Liver (tissue), 9 donors: ENCODE results near the gene SEC14L5. TPM values are rescaled to one million over a fixed set of nuclear protein-coding genes. Genes with fewer than 3 reads are reported as not detected.

Experiments used
- DNase-seq: peaks from one replicate; pipeline ENCODE4 v3.0.0-alpha.2; 2017; ENCODE audit warnings: low spot score
- H3K27ac ChIP-seq, 2 donors: one replicate each; pipeline ENCODE4 v1.7.0; 2013; ENCODE audit warnings: inconsistent platforms in 2 of 2, low read length in 2 of 2, control low read depth in 1 of 2, low read depth in 1 of 2, mild to moderate bottlenecking in 1 of 2
- H3K27me3 ChIP-seq, 4 donors: one replicate each; pipeline versions ENCODE4 v1.6.1 to v1.7.0; 2013; ENCODE audit warnings: low read length in 3 of 4, inconsistent platforms in 1 of 4, mild to moderate bottlenecking in 1 of 4, moderate library complexity in 1 of 4; ENCODE audit not compliant: control insufficient read depth in 4 of 4, insufficient read depth in 4 of 4
- H3K36me3 ChIP-seq, 4 donors: one replicate each; pipeline versions ENCODE4 v1.6.1 to v1.7.0; 2013; ENCODE audit warnings: low read length in 3 of 4, mild to moderate bottlenecking in 3 of 4, low read depth in 1 of 4, moderate library complexity in 1 of 4; ENCODE audit not compliant: control insufficient read depth in 4 of 4, insufficient read depth in 3 of 4
- H3K4me1 ChIP-seq, 4 donors: one replicate each; pipeline versions ENCODE4 v1.6.1 to v1.7.0; 2013; ENCODE audit warnings: low read length in 3 of 4, mild to moderate bottlenecking in 3 of 4, moderate library complexity in 1 of 4; ENCODE audit not compliant: control insufficient read depth in 4 of 4, insufficient read depth in 4 of 4
- H3K4me3 ChIP-seq, 3 donors: one replicate each; pipeline versions ENCODE4 v1.6.1 to v1.7.0; 2013; ENCODE audit warnings: low read length in 3 of 3, control low read depth in 1 of 3, low read depth in 1 of 3, mild to moderate bottlenecking in 1 of 3
- H3K9ac ChIP-seq, 2 donors: one replicate each; pipeline ENCODE4 v1.7.0; 2013; ENCODE audit warnings: low read length in 2 of 2, mild to moderate bottlenecking in 2 of 2, moderate library complexity in 2 of 2, control low read depth in 1 of 2, low read depth in 1 of 2
- H3K9me3 ChIP-seq, 4 donors: one replicate each; pipeline versions ENCODE4 v1.6.1 to v1.7.0; 2013; ENCODE audit warnings: low read length in 3 of 4; ENCODE audit not compliant: control insufficient read depth in 4 of 4
- ATF3 ChIP-seq: IDR thresholded peaks from 2 replicates; pipeline ENCODE4 v1.6.1; 2016; ENCODE audit warnings: antibody characterized with exemption
- EGR1 ChIP-seq, 2 donors: IDR thresholded peaks; 2 replicates each; pipeline ENCODE4 v1.6.1; 2016 to 2018; ENCODE audit warnings: antibody characterized with exemption in 2 of 2, low read depth in 2 of 2
- FOXA2 ChIP-seq: IDR thresholded peaks from 2 replicates; pipeline ENCODE4 v1.6.1; 2016; ENCODE audit warnings: antibody characterized with exemption
- GABPA ChIP-seq, 2 donors: IDR thresholded peaks in 1 of 2; conservative IDR thresholded peaks in 1 of 2; 2 replicates each; pipeline ENCODE4 v1.6.1; 2016; ENCODE audit warnings: antibody characterized with exemption in 2 of 2, mild to moderate bottlenecking in 1 of 2, moderate library complexity in 1 of 2
- HNF4A ChIP-seq, 2 donors: conservative IDR thresholded peaks; 2 replicates each; pipeline ENCODE4 v1.6.1; 2016; ENCODE audit warnings: antibody characterized with exemption in 2 of 2, mild to moderate bottlenecking in 2 of 2
- HNF4G ChIP-seq: IDR thresholded peaks from 2 replicates; pipeline ENCODE4 v1.6.1; 2016; ENCODE audit warnings: antibody characterized with exemption
- JUND ChIP-seq, 2 donors: IDR thresholded peaks; 2 replicates each; pipeline ENCODE4 v1.6.1; 2016; ENCODE audit warnings: antibody characterized with exemption in 2 of 2
- RAD21 ChIP-seq, 2 donors: IDR thresholded peaks; 2 replicates each; pipeline ENCODE4 v1.6.1; 2016; ENCODE audit warnings: antibody characterized with exemption in 2 of 2, mild to moderate bottlenecking in 2 of 2
- RXRA ChIP-seq, 2 donors: IDR thresholded peaks; 2 replicates each; pipeline ENCODE4 v1.6.1; 2017 to 2018; ENCODE audit warnings: antibody characterized with exemption in 2 of 2, mild to moderate bottlenecking in 1 of 2
- SP1 ChIP-seq: IDR thresholded peaks from 2 replicates; pipeline ENCODE4 v1.6.1; 2018; ENCODE audit warnings: antibody characterized with exemption, mild to moderate bottlenecking
- TAF1 ChIP-seq: conservative IDR thresholded peaks from 2 replicates; pipeline ENCODE4 v1.6.1; 2016; ENCODE audit warnings: antibody characterized with exemption, mild to moderate bottlenecking
- ZBTB33 ChIP-seq: IDR thresholded peaks from 2 replicates; pipeline ENCODE4 v1.6.1; 2016; ENCODE audit warnings: antibody characterized with exemption
- WGBS: extraction: QIAGEN DNeasy Blood & Tissue Kit; methylation state at CpG from one replicate; pipeline ENCODE4 v1.1.7; 2013; 5-methylcytosine and 5-hydroxymethylcytosine counted together
- polyA plus RNA-seq, 2 donors: library from polyadenylated mRNA; stranded (reverse) in 1 of 2; unstranded in 1 of 2; fragments of 200-250 nt in 1 of 2; fragments of >200 nt in 1 of 2; fragmentation: Nextera tagmentation in 1 of 2; extraction: Ambion mirVana in 1 of 2; gene quantifications; one replicate each; pipeline versions ENCODE4 v1.2.1 to v1.2.3, GENCODE V29; 2013 to 2015
- total RNA-seq, 2 donors: library from RNA; depleted of rRNA; stranded (reverse); fragments of >200 nt; gene quantifications; one replicate each; pipeline ENCODE4 v1.2.3, GENCODE V29; 2014
- TF ChIP-seq, protein P1 (sequence below): IDR thresholded peaks from 2 replicates; pipeline ENCODE4 v1.6.1; 2016; ENCODE audit warnings: antibody characterized with exemption
- TF ChIP-seq, protein P2 (sequence below): IDR thresholded peaks from 2 replicates; pipeline ENCODE4 v1.6.1; 2016; ENCODE audit warnings: antibody characterized with exemption, mild to moderate bottlenecking
- TF ChIP-seq, protein P3 (sequence below): fragments of 150-350 bp; IDR thresholded peaks from 2 replicates; pipeline ENCODE4 v1.5.1; 2017; ENCODE audit warnings: improper control_type of control experiment, low read depth, low read length; ENCODE audit not compliant: missing input control
- donor health status: healthy.
- donor health status: healthy.
- donor health status: healthy.
- donor health status: healthy.
- donor health status: healthy.

Gene SEC14L5
- total and polyA plus RNA-seq, 4 donors: 0.03 to 0.65 (median 0.12) TPM

DNA sequence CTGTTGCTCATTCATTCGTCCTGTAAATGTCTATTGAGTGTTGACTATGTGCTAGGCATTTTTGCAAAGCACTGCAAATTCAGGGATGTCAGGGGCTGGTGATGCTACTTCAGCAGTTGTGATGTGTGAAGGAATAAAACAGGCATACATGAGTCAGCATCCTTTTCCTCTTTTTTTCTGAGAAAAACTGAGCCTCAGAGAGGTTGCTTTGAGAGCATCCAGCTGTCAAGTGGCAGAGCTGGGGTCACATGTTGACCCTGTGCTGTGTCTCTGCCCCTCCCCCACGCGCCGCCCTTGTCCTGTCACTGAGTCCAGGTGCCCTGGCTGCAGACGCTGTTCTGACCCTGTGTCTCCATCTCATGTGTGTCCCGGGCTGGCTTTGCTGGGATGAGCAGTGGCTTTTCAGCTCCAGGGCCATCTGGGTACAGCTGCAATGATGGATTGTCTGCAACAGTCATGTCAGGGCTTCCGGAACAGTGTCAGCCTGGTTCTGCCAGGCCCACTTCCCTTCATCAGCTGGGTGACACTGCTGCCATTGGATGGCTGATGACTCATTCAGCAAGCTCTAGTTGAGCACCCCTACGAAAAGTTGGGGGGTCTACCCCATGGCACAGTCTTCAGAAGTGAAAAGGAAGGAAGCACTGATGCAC lies 14.9 kb downstream of the SEC14L5 start:
- DNase-seq: no peak
- no peaks in the 10 kb centered on the region for H3K27me3 ChIP-seq
- no peaks in the 10 kb centered on the region for H3K36me3 ChIP-seq
- H3K4me1 ChIP-seq: no peaks in the 10 kb centered on the region
- TF ChIP-seq SP1: no peak
- no peak for TF ChIP-seq FOXA2
- no peak for TF ChIP-seq GABPA (IDR thresholded peaks at IDR 0.05 in 1 of 2, conservative IDR thresholded peaks at IDR 0.05 in 1 of 2)
- no peak for TF ChIP-seq TAF1
- TF ChIP-seq EGR1 (IDR thresholded peaks at IDR 0.05; ENCODE audit: low read depth in 2 of 2): no peak
- TF ChIP-seq ATF3: no peak
- TF ChIP-seq JUND (IDR thresholded peaks at IDR 0.05): no peak
- no peak for TF ChIP-seq HNF4G
- TF ChIP-seq, protein P1, sequence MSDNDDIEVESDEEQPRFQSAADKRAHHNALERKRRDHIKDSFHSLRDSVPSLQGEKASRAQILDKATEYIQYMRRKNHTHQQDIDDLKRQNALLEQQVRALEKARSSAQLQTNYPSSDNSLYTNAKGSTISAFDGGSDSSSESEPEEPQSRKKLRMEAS: no peak
- TF ChIP-seq RXRA (IDR thresholded peaks at IDR 0.05): no peak
- no peak for TF ChIP-seq RAD21 (IDR thresholded peaks at IDR 0.05)
- TF ChIP-seq, protein P2, sequence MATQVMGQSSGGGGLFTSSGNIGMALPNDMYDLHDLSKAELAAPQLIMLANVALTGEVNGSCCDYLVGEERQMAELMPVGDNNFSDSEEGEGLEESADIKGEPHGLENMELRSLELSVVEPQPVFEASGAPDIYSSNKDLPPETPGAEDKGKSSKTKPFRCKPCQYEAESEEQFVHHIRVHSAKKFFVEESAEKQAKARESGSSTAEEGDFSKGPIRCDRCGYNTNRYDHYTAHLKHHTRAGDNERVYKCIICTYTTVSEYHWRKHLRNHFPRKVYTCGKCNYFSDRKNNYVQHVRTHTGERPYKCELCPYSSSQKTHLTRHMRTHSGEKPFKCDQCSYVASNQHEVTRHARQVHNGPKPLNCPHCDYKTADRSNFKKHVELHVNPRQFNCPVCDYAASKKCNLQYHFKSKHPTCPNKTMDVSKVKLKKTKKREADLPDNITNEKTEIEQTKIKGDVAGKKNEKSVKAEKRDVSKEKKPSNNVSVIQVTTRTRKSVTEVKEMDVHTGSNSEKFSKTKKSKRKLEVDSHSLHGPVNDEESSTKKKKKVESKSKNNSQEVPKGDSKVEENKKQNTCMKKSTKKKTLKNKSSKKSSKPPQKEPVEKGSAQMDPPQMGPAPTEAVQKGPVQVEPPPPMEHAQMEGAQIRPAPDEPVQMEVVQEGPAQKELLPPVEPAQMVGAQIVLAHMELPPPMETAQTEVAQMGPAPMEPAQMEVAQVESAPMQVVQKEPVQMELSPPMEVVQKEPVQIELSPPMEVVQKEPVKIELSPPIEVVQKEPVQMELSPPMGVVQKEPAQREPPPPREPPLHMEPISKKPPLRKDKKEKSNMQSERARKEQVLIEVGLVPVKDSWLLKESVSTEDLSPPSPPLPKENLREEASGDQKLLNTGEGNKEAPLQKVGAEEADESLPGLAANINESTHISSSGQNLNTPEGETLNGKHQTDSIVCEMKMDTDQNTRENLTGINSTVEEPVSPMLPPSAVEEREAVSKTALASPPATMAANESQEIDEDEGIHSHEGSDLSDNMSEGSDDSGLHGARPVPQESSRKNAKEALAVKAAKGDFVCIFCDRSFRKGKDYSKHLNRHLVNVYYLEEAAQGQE: no peak
- TF ChIP-seq, protein P3, sequence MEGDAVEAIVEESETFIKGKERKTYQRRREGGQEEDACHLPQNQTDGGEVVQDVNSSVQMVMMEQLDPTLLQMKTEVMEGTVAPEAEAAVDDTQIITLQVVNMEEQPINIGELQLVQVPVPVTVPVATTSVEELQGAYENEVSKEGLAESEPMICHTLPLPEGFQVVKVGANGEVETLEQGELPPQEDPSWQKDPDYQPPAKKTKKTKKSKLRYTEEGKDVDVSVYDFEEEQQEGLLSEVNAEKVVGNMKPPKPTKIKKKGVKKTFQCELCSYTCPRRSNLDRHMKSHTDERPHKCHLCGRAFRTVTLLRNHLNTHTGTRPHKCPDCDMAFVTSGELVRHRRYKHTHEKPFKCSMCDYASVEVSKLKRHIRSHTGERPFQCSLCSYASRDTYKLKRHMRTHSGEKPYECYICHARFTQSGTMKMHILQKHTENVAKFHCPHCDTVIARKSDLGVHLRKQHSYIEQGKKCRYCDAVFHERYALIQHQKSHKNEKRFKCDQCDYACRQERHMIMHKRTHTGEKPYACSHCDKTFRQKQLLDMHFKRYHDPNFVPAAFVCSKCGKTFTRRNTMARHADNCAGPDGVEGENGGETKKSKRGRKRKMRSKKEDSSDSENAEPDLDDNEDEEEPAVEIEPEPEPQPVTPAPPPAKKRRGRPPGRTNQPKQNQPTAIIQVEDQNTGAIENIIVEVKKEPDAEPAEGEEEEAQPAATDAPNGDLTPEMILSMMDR: no peak
- TF ChIP-seq ZBTB33: no peak
- no peak for TF ChIP-seq HNF4A (conservative IDR thresholded peaks at IDR 0.05)
- no peak overlapping the region for H3K4me3 ChIP-seq
- 44% methylated on average over 8 of the region's 8 CpGs for WGBS
- H3K9ac ChIP-seq: no peak overlapping the region
- no peaks in the 10 kb centered on the region for H3K9me3 ChIP-seq
- H3K27ac ChIP-seq: no peak overlapping the region

DNA sequence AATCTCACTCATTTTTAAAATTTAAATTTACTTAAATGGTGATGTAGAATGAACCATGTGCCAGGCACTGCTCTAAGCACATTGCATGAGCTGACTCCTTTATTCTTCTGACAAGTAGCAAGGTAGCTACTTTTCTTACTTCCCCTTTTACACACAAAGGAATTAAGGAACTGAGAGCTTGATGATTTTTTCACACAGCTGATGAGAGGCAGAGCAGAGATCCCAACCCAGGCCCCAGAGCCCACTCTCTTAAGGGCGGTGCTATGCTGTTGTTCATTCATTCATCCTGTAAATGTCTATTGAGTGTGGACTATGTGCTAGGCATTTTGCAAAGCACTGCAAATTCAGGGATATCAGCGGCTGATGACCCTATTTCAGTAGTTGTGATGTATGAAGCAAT lies 17.9 kb downstream of the SEC14L5 start:
- no peaks in the 10 kb centered on the region for H3K36me3 ChIP-seq
- no peaks in the 10 kb centered on the region for H3K9me3 ChIP-seq
- H3K27me3 ChIP-seq: no peaks in the 10 kb centered on the region
- no peaks in the 10 kb centered on the region for H3K4me1 ChIP-seq
- no peak overlapping the region for H3K9ac ChIP-seq
- no peak overlapping the region for H3K27ac ChIP-seq
- TF ChIP-seq RAD21 (IDR thresholded peaks at IDR 0.05): no peak
- no peak for DNase-seq
- no peak overlapping the region for H3K4me3 ChIP-seq
- WGBS: 89% methylated on average over 2 of the region's 2 CpGs
